GM12878 (cell line): ENCODE measurements around the gene USP14. TPM values are rescaled to one million over a fixed set of nuclear protein-coding genes. Genes with fewer than 3 reads are reported as not detected.

Experiments
- ASH2L ChIP-seq: fragments of 300-600, 200-600 bp; sonication (generic); IDR thresholded peaks from 2 replicates; pipeline ENCODE4 v1.6.1; 2017; ENCODE audit warnings: low read depth, mild to moderate bottlenecking, borderline replicate concordance
- CBX3 ChIP-seq: fragments of 200-600 bp; sonication (generic); IDR thresholded peaks from 2 replicates; pipeline ENCODE4 v1.6.1; 2016; ENCODE audit warnings: low read depth, borderline replicate concordance
- CEBPB ChIP-seq, 2 experiments: fragments of 150-350 bp in 1 of 2; IDR thresholded peaks; 2 replicates each; pipeline ENCODE4 v1.6.1; 2012 to 2014; ENCODE audit warnings: low read depth in 2 of 2, low read length in 2 of 2, borderline replicate concordance in 1 of 2, inconsistent platforms in 1 of 2
- CTCF ChIP-seq, 3 experiments: IDR thresholded peaks in 2 of 3; conservative IDR thresholded peaks in 1 of 3; 2 replicates each; pipeline ENCODE4 v1.5.1; 2011; ENCODE audit warnings: low read depth in 3 of 3, low read length in 3 of 3, mild to moderate bottlenecking in 3 of 3, control low read depth in 2 of 3, moderate library complexity in 2 of 3, inconsistent platforms in 1 of 3, mixed read lengths in 1 of 3; ENCODE audit not compliant: control insufficient read depth in 2 of 3, insufficient read depth in 1 of 3; ENCODE audit errors: extremely low read depth in 1 of 3
- HDAC6 ChIP-seq: fragments of 200-600 bp; sonication (generic); IDR thresholded peaks from one replicate; pipeline ENCODE4 v1.8.0; 2017; ENCODE audit warnings: antibody characterized with exemption; ENCODE audit not compliant: unreplicated experiment
- IRF4 ChIP-seq: IDR thresholded peaks from 2 replicates; pipeline ENCODE4 v1.6.1; 2011; ENCODE audit warnings: low read depth, low read length
- NR2C2 ChIP-seq: IDR thresholded peaks from 2 replicates; pipeline ENCODE4 v1.6.1; 2011; ENCODE audit warnings: borderline replicate concordance, low read depth; ENCODE audit not compliant: control insufficient read depth, insufficient read length
- NRF1 ChIP-seq: conservative IDR thresholded peaks from 2 replicates; pipeline ENCODE4 v1.6.1; 2011; ENCODE audit warnings: mild to moderate bottlenecking, low read depth, low read length, improper control_type of control experiment
- RELA ChIP-seq: fragments of 450-650 bp; IDR thresholded peaks from 2 replicates; pipeline ENCODE4 v1.8.0; 2014; ENCODE audit warnings: borderline replicate concordance; ENCODE audit not compliant: partially characterized antibody
- SMAD5 ChIP-seq: IDR thresholded peaks from 2 replicates; pipeline ENCODE4 v1.6.1; 2016; ENCODE audit warnings: antibody characterized with exemption, low read depth
- SMARCA5 ChIP-seq: fragments of 450-650 bp; IDR thresholded peaks from 2 replicates; pipeline ENCODE4 v1.6.1; 2017; ENCODE audit warnings: mild to moderate bottlenecking
- TBL1XR1 ChIP-seq: IDR thresholded peaks from 2 replicates; pipeline ENCODE4 v1.6.1; 2012; ENCODE audit warnings: low read depth, low read length, improper control_type of control experiment
- USF2 ChIP-seq: IDR thresholded peaks from 2 replicates; pipeline ENCODE4 v1.6.1; 2011; ENCODE audit warnings: low read depth, low read length, improper control_type of control experiment, borderline replicate concordance
- YY1 ChIP-seq: IDR thresholded peaks from 2 replicates; pipeline ENCODE4 v1.6.1; 2011; ENCODE audit warnings: low read depth, mild to moderate bottlenecking, low read length
- ZBTB11 ChIP-seq: fragments of 450-650 bp; formaldehyde crosslinking; IDR thresholded peaks from 2 replicates; pipeline ENCODE4 v1.5.0; 2022; ENCODE audit warnings: mild to moderate bottlenecking, missing genetic modification characterization
- ZSCAN29 ChIP-seq: fragments of 450-650 bp; IDR thresholded peaks from 2 replicates; pipeline ENCODE4 v1.6.1; 2017; ENCODE audit warnings: mild to moderate bottlenecking, moderate library complexity
- polyA plus RNA-seq, 11 experiments: library from polyadenylated mRNA; depleted of rRNA in 4 of 11; unstranded in 6 of 11; stranded (reverse) in 5 of 11; fragments of >200 nt; fragmentation: Nextera tagmentation in 4 of 11; fragmentation: Illumina TruSeq in 1 of 11; extraction: Ambion mirVana in 4 of 11; extraction: Trizol in 1 of 11; gene quantifications; 1 replicate in 1 of 11; 2 replicates in 10 of 11; pipeline versions ENCODE4 v1.2.1 to v1.2.3, GENCODE V29; 2011 to 2016; ENCODE audit warnings: inconsistent platforms in 2 of 11, missing spikeins in 2 of 11, low read depth in 1 of 11
- total RNA-seq, 4 experiments: library from RNA; depleted of rRNA in 3 of 4; stranded (reverse); fragments of >200 nt in 3 of 4; fragmentation: Illumina TruSeq in 1 of 4; extraction: Trizol in 1 of 4; gene quantifications; 2 replicates each; pipeline versions ENCODE4 v1.2.1 to v1.2.3, GENCODE V29; 2013 to 2021
- TF ChIP-seq, protein P1 (sequence below): fragments of 150-350 bp; IDR thresholded peaks from 2 replicates; pipeline ENCODE4 v1.6.1; 2016; ENCODE audit warnings: low read depth, low read length

The USP14 gene
- total and polyA plus RNA-seq, 10 of the 15 experiments (the other 5 are each of a cell fraction or from before 2014, with no cell fraction given) = 14.3 to 127 (median 29.6) TPM

DNA sequence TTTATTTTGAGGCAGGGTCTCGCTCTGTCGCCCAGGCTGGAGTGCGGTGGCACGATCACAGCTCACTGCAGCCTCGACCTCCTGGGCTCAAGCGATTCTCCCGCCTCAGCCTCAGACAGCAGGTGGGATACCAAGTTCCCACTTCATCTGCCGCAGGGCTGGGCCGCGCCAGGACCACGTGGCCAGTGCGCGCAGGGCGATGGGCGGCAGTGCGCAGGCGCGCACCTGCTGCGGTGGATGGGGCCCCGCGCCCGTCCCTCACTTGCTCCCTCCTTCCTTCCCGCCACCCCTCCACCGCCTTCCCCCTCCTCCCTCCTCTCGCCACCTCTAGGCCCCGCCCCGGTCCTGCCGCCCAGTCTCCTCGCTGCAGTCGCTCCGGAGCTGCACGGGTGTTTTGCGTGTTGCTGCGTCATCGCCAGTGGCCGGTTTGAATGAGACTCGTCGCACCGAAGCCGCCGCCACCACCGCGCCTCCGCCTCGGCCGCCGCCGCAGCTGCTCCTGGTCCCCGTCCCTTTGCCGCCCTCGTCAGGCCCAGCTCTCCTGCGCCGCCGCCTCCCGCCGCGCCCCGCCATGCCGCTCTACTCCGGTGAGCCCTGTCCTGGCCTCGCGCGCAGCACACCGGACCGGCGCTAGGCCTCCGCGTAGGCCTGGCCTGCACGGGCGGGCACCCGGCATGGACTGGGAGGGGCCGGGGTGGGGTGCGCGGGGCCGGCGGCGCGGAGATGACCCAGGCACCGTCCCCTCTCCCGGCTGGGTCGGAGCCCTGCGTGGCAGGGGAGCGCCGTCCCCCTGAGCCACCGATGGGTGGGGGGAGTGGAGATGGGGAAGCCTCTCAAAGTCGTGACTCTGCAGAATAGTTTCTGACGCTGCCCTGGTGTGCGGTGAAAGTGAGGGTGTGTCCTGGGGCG is at the start of gene USP14 (continued):
- TF ChIP-seq SMAD5 (0 out of 2 replicates have a peak, but pooled peaks have one; percentile 48), HDAC6 (no peak), NRF1 (peak; percentile 52), TBL1XR1 (no peak), CEBPB (IDR thresholded peaks at IDR 0.05; ENCODE audit: borderline replicate concordance in 1 of 2, low read depth in 2 of 2, low read length in 2 of 2) (no peak), RELA (peak; percentile 85), ZSCAN29 (peak; percentile 68; the same call in 1 of the 2 replicates), CTCF (IDR thresholded peaks at IDR 0.05 in 2 of 3, conservative IDR thresholded peaks at IDR 0.05 in 1 of 3; ENCODE audit: control insufficient read depth in 2 of 3, extremely low read depth in 1 of 3, insufficient read depth in 1 of 3, low read depth in 3 of 3, low read length in 3 of 3) (no peak), IRF4 (no peak), ZBTB11 (CRISPR knock-in tag) (no peak), ASH2L (peak; percentile 98; the same call in 1 of the 2 replicates), NR2C2 (no peak), YY1 (no peak), USF2 (peak; percentile 71), SMARCA5 (peak; percentile 81), CBX3 (no peak)
- TF ChIP-seq, protein P1, sequence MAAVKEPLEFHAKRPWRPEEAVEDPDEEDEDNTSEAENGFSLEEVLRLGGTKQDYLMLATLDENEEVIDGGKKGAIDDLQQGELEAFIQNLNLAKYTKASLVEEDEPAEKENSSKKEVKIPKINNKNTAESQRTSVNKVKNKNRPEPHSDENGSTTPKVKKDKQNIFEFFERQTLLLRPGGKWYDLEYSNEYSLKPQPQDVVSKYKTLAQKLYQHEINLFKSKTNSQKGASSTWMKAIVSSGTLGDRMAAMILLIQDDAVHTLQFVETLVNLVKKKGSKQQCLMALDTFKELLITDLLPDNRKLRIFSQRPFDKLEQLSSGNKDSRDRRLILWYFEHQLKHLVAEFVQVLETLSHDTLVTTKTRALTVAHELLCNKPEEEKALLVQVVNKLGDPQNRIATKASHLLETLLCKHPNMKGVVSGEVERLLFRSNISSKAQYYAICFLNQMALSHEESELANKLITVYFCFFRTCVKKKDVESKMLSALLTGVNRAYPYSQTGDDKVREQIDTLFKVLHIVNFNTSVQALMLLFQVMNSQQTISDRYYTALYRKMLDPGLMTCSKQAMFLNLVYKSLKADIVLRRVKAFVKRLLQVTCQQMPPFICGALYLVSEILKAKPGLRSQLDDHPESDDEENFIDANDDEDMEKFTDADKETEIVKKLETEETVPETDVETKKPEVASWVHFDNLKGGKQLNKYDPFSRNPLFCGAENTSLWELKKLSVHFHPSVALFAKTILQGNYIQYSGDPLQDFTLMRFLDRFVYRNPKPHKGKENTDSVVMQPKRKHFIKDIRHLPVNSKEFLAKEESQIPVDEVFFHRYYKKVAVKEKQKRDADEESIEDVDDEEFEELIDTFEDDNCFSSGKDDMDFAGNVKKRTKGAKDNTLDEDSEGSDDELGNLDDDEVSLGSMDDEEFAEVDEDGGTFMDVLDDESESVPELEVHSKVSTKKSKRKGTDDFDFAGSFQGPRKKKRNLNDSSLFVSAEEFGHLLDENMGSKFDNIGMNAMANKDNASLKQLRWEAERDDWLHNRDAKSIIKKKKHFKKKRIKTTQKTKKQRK = no peak
